H1 (cell line): ENCODE results near the gene RAMP1. TPM values are rescaled to one million over a fixed set of nuclear protein-coding genes. Genes with fewer than 3 reads are reported as not detected.
A peak's percentile ranks its signal among the peaks of the same experiment; 100 is the strongest.

Source experiments
- CTCF ChIA-PET: fragments of 300-600 bp; sonication (Branson Sonifier 250); formaldehyde crosslinking; loops from one replicate; lab custom pipeline; 2021; ENCODE audit not compliant: partially characterized antibody; lab: Charles Lee
- POLR2A ChIA-PET: fragments of 300-600 bp; sonication (Branson Sonifier 250); formaldehyde crosslinking; loops from one replicate; lab custom pipeline; 2021; ENCODE audit warnings: inconsistent platforms; ENCODE audit not compliant: partially characterized antibody; lab: Charles Lee
- DNase-seq, 2 experiments: peaks; one replicate each; pipeline versions ENCODE4 v3.0.0 to v3.0.0-alpha.2; 2010 to 2022; ENCODE audit warnings: low spot score in 2 of 2, low read depth in 1 of 2, mixed read lengths in 1 of 2
- FAIRE-seq: peaks from 2 replicates; lab custom pipeline; 2011; peaks lifted over from hg19 to GRCh38; lab: Jason Lieb, UNC
- H2AFZ ChIP-seq: 2 replicates; pipeline ENCODE4 v1.8.1; 2012; ENCODE audit warnings: low read length, inconsistent platforms
- H2AK5ac ChIP-seq: 2 replicates; pipeline ENCODE4 v1.6.1; 2013; ENCODE audit warnings: low read depth, low read length
- H2BK120ac ChIP-seq: replicated peaks from 2 replicates; pipeline ENCODE3; 2013; ENCODE audit warnings: low read depth, low read length, inconsistent platforms
- H2BK12ac ChIP-seq: 2 replicates; pipeline ENCODE4 v1.6.1; 2013; ENCODE audit warnings: low read depth, low read length
- H2BK15ac ChIP-seq: 2 replicates; pipeline ENCODE4 v1.6.1; 2013; ENCODE audit warnings: low read length
- H2BK20ac ChIP-seq: 2 replicates; pipeline ENCODE4 v1.6.1; 2013; ENCODE audit warnings: low read length
- H2BK5ac ChIP-seq: 2 replicates; pipeline ENCODE4 v1.6.1; 2013; ENCODE audit warnings: low read depth, low read length
- H3K14ac ChIP-seq: 2 replicates; pipeline ENCODE4 v1.6.1; 2013; ENCODE audit warnings: inconsistent platforms; ENCODE audit not compliant: insufficient read length
- H3K18ac ChIP-seq: 2 replicates; pipeline ENCODE4 v1.6.1; 2013; ENCODE audit warnings: low read length; ENCODE audit errors: extremely low read depth
- H3K23ac ChIP-seq: 2 replicates; pipeline ENCODE4 v1.6.1; 2013; ENCODE audit warnings: inconsistent platforms; ENCODE audit not compliant: insufficient read length
- H3K23me2 ChIP-seq: 2 replicates; pipeline ENCODE4 v1.6.1; 2013; ENCODE audit warnings: low read depth, low read length
- H3K27ac ChIP-seq: 2 replicates; pipeline ENCODE4 v1.6.1; 2011; ENCODE audit warnings: low read depth, low read length, inconsistent platforms
- H3K27me3 ChIP-seq, 4 experiments: replicated peaks in 1 of 4; 1 replicate in 1 of 4; 2 replicates in 3 of 4; pipeline versions ENCODE4 v1.6.1 to v1.8.1; 2011 to 2013; ENCODE audit warnings: low read length in 3 of 4, mild to moderate bottlenecking in 3 of 4, inconsistent platforms in 2 of 4, mixed read lengths in 2 of 4, moderate library complexity in 1 of 4; ENCODE audit not compliant: control insufficient read depth in 3 of 4, insufficient read depth in 3 of 4; ENCODE audit errors: extremely low read depth in 1 of 4
- H3K36me3 ChIP-seq, 4 experiments: 2 replicates each; pipeline versions ENCODE4 v1.6.1 to v1.8.1; 2011 to 2013; ENCODE audit warnings: mild to moderate bottlenecking in 4 of 4, low read length in 3 of 4, moderate library complexity in 2 of 4, control low read depth in 1 of 4, inconsistent platforms in 1 of 4; ENCODE audit not compliant: insufficient read depth in 4 of 4, control insufficient read depth in 2 of 4
- H3K4ac ChIP-seq: replicated peaks from 2 replicates; pipeline ENCODE3; 2013; ENCODE audit warnings: low read length, low read depth, mixed read lengths, inconsistent platforms; ENCODE audit not compliant: insufficient read length
- H3K4me1 ChIP-seq, 4 experiments: replicated peaks in 1 of 4; 1 replicate in 1 of 4; 2 replicates in 3 of 4; pipeline versions ENCODE4 v1.6.1 to v1.8.1; 2011 to 2013; ENCODE audit warnings: low read length in 3 of 4, inconsistent platforms in 2 of 4, mixed read lengths in 1 of 4; ENCODE audit not compliant: insufficient read depth in 4 of 4, control insufficient read depth in 3 of 4
- H3K4me2 ChIP-seq, 2 experiments: 2 replicates each; pipeline versions ENCODE4 v1.6.1 to v1.8.1; 2011 to 2013; ENCODE audit warnings: low read depth in 2 of 2, low read length in 2 of 2, control low read depth in 1 of 2, inconsistent platforms in 1 of 2, mild to moderate bottlenecking in 1 of 2; ENCODE audit not compliant: insufficient read depth in 1 of 2
- H3K4me3 ChIP-seq, 4 experiments: fragments of 200-600, 300-600 bp in 1 of 4; sonication (generic), shearing (Covaris generic), sonication (Bioruptor Twin) in 1 of 4; 2 replicates each; pipeline versions ENCODE4 v1.5.1 to v1.8.1; 2011 to 2016; ENCODE audit warnings: low read length in 4 of 4, low read depth in 3 of 4, control low read depth in 2 of 4, inconsistent platforms in 2 of 4, mild to moderate bottlenecking in 2 of 4, mixed read lengths in 1 of 4, moderate library complexity in 1 of 4; ENCODE audit not compliant: insufficient read depth in 2 of 4; ENCODE audit errors: extremely low read depth in 1 of 4
- H3K56ac ChIP-seq: replicated peaks from 2 replicates; pipeline ENCODE3; 2013; ENCODE audit warnings: low read depth, mild to moderate bottlenecking, mixed read lengths, low read length, inconsistent platforms; ENCODE audit not compliant: insufficient read length
- H3K79me1 ChIP-seq: 2 replicates; pipeline ENCODE4 v1.6.1; 2013; ENCODE audit warnings: low read depth, low read length, control low read depth
- H3K79me2 ChIP-seq, 2 experiments: 2 replicates each; pipeline versions ENCODE4 v1.6.1 to v1.8.1; 2012 to 2013; ENCODE audit warnings: low read length in 2 of 2, mild to moderate bottlenecking in 2 of 2, inconsistent platforms in 1 of 2; ENCODE audit not compliant: insufficient read depth in 2 of 2, control insufficient read depth in 1 of 2
- H3K9ac ChIP-seq, 4 experiments: replicated peaks in 1 of 4; 1 replicate in 1 of 4; 2 replicates in 3 of 4; pipeline versions ENCODE4 v1.6.1 to v1.8.1; 2011 to 2013; ENCODE audit warnings: low read depth in 3 of 4, low read length in 3 of 4, control low read depth in 2 of 4, mild to moderate bottlenecking in 2 of 4, moderate library complexity in 2 of 4, inconsistent platforms in 1 of 4; ENCODE audit errors: extremely low read depth in 1 of 4
- H3K9me3 ChIP-seq, 2 experiments: 2 replicates each; pipeline versions ENCODE4 v1.6.1 to v1.8.1; 2012 to 2013; ENCODE audit warnings: mild to moderate bottlenecking in 2 of 2, moderate library complexity in 2 of 2, control low read depth in 1 of 2, inconsistent platforms in 1 of 2, low read depth in 1 of 2, low read length in 1 of 2, mixed read lengths in 1 of 2; ENCODE audit not compliant: insufficient read depth in 2 of 2
- H4K20me1 ChIP-seq, 2 experiments: replicated peaks in 1 of 2; 2 replicates each; pipeline versions ENCODE3 to v1.8.1; 2011 to 2013; ENCODE audit warnings: inconsistent platforms in 2 of 2, low read length in 2 of 2, mild to moderate bottlenecking in 1 of 2; ENCODE audit not compliant: insufficient read depth in 2 of 2, control insufficient read depth in 1 of 2
- H4K5ac ChIP-seq: 2 replicates; pipeline ENCODE4 v1.6.1; 2013; ENCODE audit warnings: low read length, low read depth, mixed read lengths, inconsistent platforms; ENCODE audit not compliant: insufficient read length
- H4K8ac ChIP-seq: 2 replicates; pipeline ENCODE4 v1.8.0; 2013; ENCODE audit warnings: mild to moderate bottlenecking, moderate library complexity, low read length, inconsistent platforms; ENCODE audit not compliant: insufficient read depth; ENCODE audit errors: extremely low read depth
- H4K91ac ChIP-seq: replicated peaks from 2 replicates; pipeline ENCODE3; 2013; ENCODE audit warnings: low read length, mixed read lengths, inconsistent platforms; ENCODE audit not compliant: insufficient read length
- ASH2L ChIP-seq: fragments of 200-600, 300-600 bp; sonication (generic); IDR thresholded peaks from one replicate; pipeline ENCODE4 v1.7.1; 2017; ENCODE audit warnings: low read length
- HDAC2 ChIP-seq, 2 experiments: fragments of 300-600 bp in 1 of 2; sonication (generic) in 1 of 2; IDR thresholded peaks; 2 replicates each; pipeline ENCODE4 v1.6.1; 2011 to 2012; ENCODE audit warnings: low read depth in 2 of 2, low read length in 2 of 2, mild to moderate bottlenecking in 2 of 2, moderate library complexity in 2 of 2, borderline replicate concordance in 1 of 2, inconsistent platforms in 1 of 2
- KDM1A ChIP-seq: fragments of 200-600, 300-600 bp; sonication (generic); IDR thresholded peaks from 2 replicates; pipeline ENCODE4 v1.7.1; 2016; ENCODE audit warnings: mild to moderate bottlenecking, low read length, borderline replicate concordance
- KDM4A ChIP-seq: IDR thresholded peaks from one replicate; pipeline ENCODE4 v1.7.1; 2012; ENCODE audit warnings: low read depth, mild to moderate bottlenecking, moderate library complexity, low read length, inconsistent platforms; ENCODE audit not compliant: severe bottlenecking
- MAFK ChIP-seq: IDR thresholded peaks from 2 replicates; pipeline ENCODE4 v1.6.1; 2012; ENCODE audit warnings: low read depth, mild to moderate bottlenecking, improper control_type of control experiment, low read length
- SRF ChIP-seq: IDR thresholded peaks from 2 replicates; pipeline ENCODE4 v1.6.1; 2011; ENCODE audit warnings: mild to moderate bottlenecking, low read depth, low read length, moderate library complexity
- SUZ12 ChIP-seq: fragments of 200-600 bp; sonication (generic); IDR thresholded peaks from 2 replicates; pipeline ENCODE4 v1.6.1; 2012; ENCODE audit warnings: mild to moderate bottlenecking, inconsistent platforms, low read length, moderate library complexity, mixed read lengths
- TBP ChIP-seq: IDR thresholded peaks from 2 replicates; pipeline ENCODE4 v1.6.1; 2011; ENCODE audit warnings: low read depth, low read length, improper control_type of control experiment
- WGBS, 2 experiments: shearing (Covaris generic) in 1 of 2; methylation state at CpG; one replicate each; pipeline versions ENCODE4 v1.1.6 to v1.1.7; 2013 to 2015; ENCODE audit warnings: low lambda C conversion rate in 2 of 2, mixed read lengths in 2 of 2, inconsistent platforms in 1 of 2, low coverage in 1 of 2, missing lambda C conversion rate in 1 of 2; ENCODE audit not compliant: insufficient replicate concordance in 2 of 2, insufficient coverage in 1 of 2, insufficient read length in 1 of 2; ENCODE audit errors: extremely low coverage in 1 of 2, missing lambda C conversion rate in 1 of 2; 5-methylcytosine and 5-hydroxymethylcytosine counted together
- polyA plus RNA-seq, 7 experiments: library from polyadenylated mRNA; depleted of rRNA in 3 of 7; stranded (reverse) in 5 of 7; unstranded in 2 of 7; fragments of >200 nt in 5 of 7; fragments of 200-250 nt in 2 of 7; gene quantifications; 1 replicate in 5 of 7; 2 replicates in 1 of 7; 4 replicates in 1 of 7; pipeline versions ENCODE4 v1.2.1 to v1.2.3, GENCODE V29; 2011 to 2013; ENCODE audit warnings: missing spikeins in 2 of 7, mixed read lengths in 2 of 7
- total RNA-seq: library from RNA; stranded (reverse); fragmentation: NEBNext Ultra II Directional; extraction: Animal tissue kit (Norgen Biotek cat#: 25700); gene quantifications from 2 replicates; pipeline ENCODE4 v1.2.1, GENCODE V29; 2021
- TF ChIP-seq, protein P1 (sequence below), 3 experiments: IDR thresholded peaks; 1 replicate in 2 of 3; 2 replicates in 1 of 3; pipeline versions ENCODE4 v1.5.1 to v1.6.1; 2011; ENCODE audit warnings: low read length in 3 of 3, mild to moderate bottlenecking in 3 of 3, inconsistent platforms in 2 of 3, low read depth in 1 of 3, moderate library complexity in 1 of 3; ENCODE audit not compliant: insufficient read depth in 1 of 3; ENCODE audit errors: control extremely low read depth in 1 of 3

Gene RAMP1
- total and polyA plus RNA-seq, 2 of the 8 experiments (the other 6 are each of a cell fraction or from before 2014, with no cell fraction given): 0.65 to 4.3 TPM

DNA sequence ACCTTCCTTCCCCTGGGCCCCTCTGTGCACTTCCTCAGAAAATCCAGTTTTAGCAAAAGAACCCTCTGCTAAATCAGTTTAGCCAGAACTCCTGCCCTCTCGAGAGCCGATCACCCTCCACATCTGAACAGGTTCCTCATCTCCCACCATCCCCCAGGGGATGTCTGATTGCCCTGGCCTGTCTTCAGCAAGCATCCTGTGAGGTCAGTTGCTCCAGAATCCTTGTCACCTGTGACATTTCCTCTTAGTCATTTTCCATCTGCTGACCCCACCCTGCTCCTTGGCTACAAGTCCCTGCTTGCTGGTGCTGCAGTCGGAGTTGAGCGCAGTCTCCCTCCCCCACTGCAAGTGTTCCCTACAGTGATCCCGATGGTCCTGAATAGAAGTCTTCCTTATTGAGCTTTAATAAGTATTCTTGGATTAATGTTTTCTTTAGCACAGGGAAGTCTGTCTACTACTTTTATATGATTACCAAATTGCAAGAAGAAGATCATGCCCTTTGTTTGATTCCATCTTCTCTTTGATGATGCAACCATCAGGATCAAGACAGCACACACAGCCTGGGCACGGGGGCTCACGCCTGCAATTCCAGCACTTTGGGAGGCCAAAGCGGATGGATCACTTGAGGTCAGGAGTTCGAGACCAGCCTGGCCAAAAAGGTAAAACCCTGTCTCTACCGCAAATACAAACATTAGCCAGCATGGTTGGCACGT is 76.5 kb downstream of the RAMP1 start:
- Histone ChIP-seq H3K79me1 (no peaks in the 10 kb centered on the region), H3K4me3 (no peak overlapping the region), H3K36me3 (no peaks in the 10 kb centered on the region), H3K79me2 (no peaks in the 10 kb centered on the region), H2BK20ac (no peak overlapping the region), H2AFZ (no peak overlapping the region), H4K20me1 (no peaks in the 10 kb centered on the region), H2BK120ac (no peak overlapping the region), H4K5ac (no peak overlapping the region), H3K4ac (no peak overlapping the region), H3K18ac (0 out of 2 replicates have a peak overlapping the region, but pooled peaks have one; percentile 9), H4K8ac (no peak overlapping the region), H4K91ac (no peak overlapping the region), H3K27ac (no peak overlapping the region), H2BK5ac (no peak overlapping the region), H2BK15ac (no peak overlapping the region), H3K23me2 (no peaks in the 10 kb centered on the region), H2AK5ac (no peak overlapping the region), H3K14ac (no peak overlapping the region), H3K23ac (no peak overlapping the region), H3K9ac (no peak overlapping the region), H3K4me1 (no peaks in the 10 kb centered on the region), H3K27me3 (no peaks in the 10 kb centered on the region), H2BK12ac (no peak overlapping the region), H3K56ac (no peak overlapping the region), H3K4me2 (no peak overlapping the region), H3K9me3 (no peaks in the 10 kb centered on the region)
- WGBS, 2 experiments: 93% methylated on average over 11 of the region's 11 CpGs; no CpG with 5 or more reads in 1 of the 2 experiments
- no peak for FAIRE-seq
- ChIA-PET CTCF (interaction anchor here (0.6 to 1.3 kb wide), 2 partner anchors 13 to 330 kb away, joined by 3 read pairs; no protein-coding TSS in a partner anchor), POLR2A (interaction anchor here (0.6 to 1.3 kb wide), 2 partner anchors 8 to 34 kb away, joined by 3 read pairs; no protein-coding TSS in a partner anchor)
- no peak for DNase-seq
- no peak for TF ChIP-seq SRF
- TF ChIP-seq, protein P1, sequence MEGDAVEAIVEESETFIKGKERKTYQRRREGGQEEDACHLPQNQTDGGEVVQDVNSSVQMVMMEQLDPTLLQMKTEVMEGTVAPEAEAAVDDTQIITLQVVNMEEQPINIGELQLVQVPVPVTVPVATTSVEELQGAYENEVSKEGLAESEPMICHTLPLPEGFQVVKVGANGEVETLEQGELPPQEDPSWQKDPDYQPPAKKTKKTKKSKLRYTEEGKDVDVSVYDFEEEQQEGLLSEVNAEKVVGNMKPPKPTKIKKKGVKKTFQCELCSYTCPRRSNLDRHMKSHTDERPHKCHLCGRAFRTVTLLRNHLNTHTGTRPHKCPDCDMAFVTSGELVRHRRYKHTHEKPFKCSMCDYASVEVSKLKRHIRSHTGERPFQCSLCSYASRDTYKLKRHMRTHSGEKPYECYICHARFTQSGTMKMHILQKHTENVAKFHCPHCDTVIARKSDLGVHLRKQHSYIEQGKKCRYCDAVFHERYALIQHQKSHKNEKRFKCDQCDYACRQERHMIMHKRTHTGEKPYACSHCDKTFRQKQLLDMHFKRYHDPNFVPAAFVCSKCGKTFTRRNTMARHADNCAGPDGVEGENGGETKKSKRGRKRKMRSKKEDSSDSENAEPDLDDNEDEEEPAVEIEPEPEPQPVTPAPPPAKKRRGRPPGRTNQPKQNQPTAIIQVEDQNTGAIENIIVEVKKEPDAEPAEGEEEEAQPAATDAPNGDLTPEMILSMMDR (IDR thresholded peaks at IDR 0.05; ENCODE audit: control extremely low read depth in 1 of 3, insufficient read depth in 1 of 3, low read depth in 1 of 3, low read length in 3 of 3): no peak
- TF ChIP-seq KDM4A: no peak
- TF ChIP-seq HDAC2 (IDR thresholded peaks at IDR 0.05; ENCODE audit: borderline replicate concordance in 1 of 2, low read depth in 2 of 2, low read length in 2 of 2): no peak
- no peak for TF ChIP-seq MAFK
- TF ChIP-seq TBP: no peak
- no peak for TF ChIP-seq SUZ12
- no peak for TF ChIP-seq KDM1A
- TF ChIP-seq ASH2L: no peak
